HL-60 (cell line): ENCODE measurements around the gene PEX1.
A peak's percentile ranks its signal among the peaks of the same experiment; 100 is the strongest.

ENCODE experiments used
- DNase-seq, 2 experiments: peaks; one replicate each; pipeline ENCODE4 v3.0.0-alpha.2; 2010 to 2020; ENCODE audit warnings: low read depth in 1 of 2, low spot score in 1 of 2
- H3K27ac ChIP-seq: fragments of 250-450 bp; sonication (Bioruptor Pico); replicated peaks from 2 replicates; pipeline ENCODE4 v1.5.1; 2020; ENCODE audit warnings: mild to moderate bottlenecking, moderate library complexity
- H3K27me3 ChIP-seq: fragments of 250-450 bp; sonication (Bioruptor Pico); 2 replicates; pipeline ENCODE4 v1.5.1; 2021; ENCODE audit warnings: mild to moderate bottlenecking, moderate library complexity; ENCODE audit not compliant: insufficient read depth, poor library complexity, severe bottlenecking
- H3K4me3 ChIP-seq: replicated peaks from 2 replicates; pipeline ENCODE4 v1.5.1; 2011; ENCODE audit warnings: mild to moderate bottlenecking, control low read depth, low read length; ENCODE audit not compliant: insufficient read depth
- CTCF ChIP-seq: IDR thresholded peaks from one replicate; pipeline ENCODE4 v1.5.1; 2011; ENCODE audit warnings: low read length, control low read depth, inconsistent platforms; ENCODE audit not compliant: insufficient read depth
- GABPA ChIP-seq: IDR thresholded peaks from 2 replicates; pipeline ENCODE4 v1.6.1; 2012; ENCODE audit warnings: low read depth
- POLR2AphosphoS5 ChIP-seq: IDR thresholded peaks from 2 replicates; pipeline ENCODE4 v1.6.1; 2012; ENCODE audit warnings: low read depth
- REST ChIP-seq: IDR thresholded peaks from 2 replicates; pipeline ENCODE4 v1.6.1; 2012; ENCODE audit warnings: low read depth; ENCODE audit not compliant: insufficient replicate concordance
- SPI1 ChIP-seq: IDR thresholded peaks from 2 replicates; pipeline ENCODE4 v1.6.1; 2012; ENCODE audit warnings: low read depth, mild to moderate bottlenecking, borderline replicate concordance

PEX1 gene

DNA sequence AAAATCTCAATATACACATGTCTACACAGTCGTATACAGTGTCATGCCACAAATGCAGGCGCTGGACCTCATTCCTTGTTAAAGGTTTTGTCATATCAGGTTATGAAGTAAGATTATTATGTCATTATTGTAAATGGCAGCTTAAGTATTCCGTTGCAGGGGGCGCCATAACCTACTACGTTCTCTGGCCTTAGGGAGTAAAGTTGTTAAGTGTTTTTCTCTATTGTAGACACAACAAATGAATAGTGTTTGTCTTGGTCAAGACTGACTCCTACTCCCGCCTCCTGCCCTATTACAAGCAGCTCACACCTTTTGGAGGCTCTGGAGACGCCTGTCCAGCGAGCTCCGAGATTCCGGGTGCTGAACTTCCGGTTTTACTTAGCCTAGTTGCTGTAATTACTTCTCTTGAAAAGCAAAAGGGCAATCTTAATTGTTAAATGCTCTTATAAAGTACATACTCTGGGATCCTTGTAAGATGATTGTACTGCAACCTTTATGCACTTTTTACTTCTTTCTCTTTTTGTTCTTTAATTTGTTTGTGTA is 80.0 kb downstream of the PEX1 start:
- TF ChIP-seq GABPA (peak; percentile 46; the same call in 1 of the 2 replicates), REST (no peak), CTCF (peak; percentile 43)
- H3K27me3 ChIP-seq: no peaks in the 10 kb centered on the region
- H3K27ac ChIP-seq: peak overlapping the region; percentile 96
- DNase-seq: peak; percentile 47 to 68
- peak overlapping the region; percentile 83 for H3K4me3 ChIP-seq

- Histone ChIP-seq H3K4me3 (peak within 1 kb of the TSS; percentile 83), H3K27ac (peak within 1 kb of the TSS; percentile 96), H3K27me3 (no peaks in the 10 kb centered on the region)
- TF ChIP-seq CTCF: peak; percentile 87
- peak; percentile 88 for TF ChIP-seq GABPA
- TF ChIP-seq POLR2AphosphoS5: peak; percentile 62; the same call in 1 of the 2 replicates
- TF ChIP-seq SPI1: peak; percentile 78; the same call in 1 of the 2 replicates
- TF ChIP-seq REST: peak; percentile 39
- DNase-seq: peak; percentile 75 to 91
These were observed 80.7 kb downstream of the PEX1 start, which contains the start of gene GATAD1 for GRCh38 chr7:92447345-92448204. GATAD1 (plus strand) TSS chr7:92447482; CDS start chr7:92447730, 248 bp downstream.

GRCh38 chr7:92446869-92447344 is 81.4 kb downstream of the PEX1 start:
- no peak for TF ChIP-seq REST
- no peak for TF ChIP-seq CTCF
- no peak for TF ChIP-seq GABPA
- TF ChIP-seq SPI1: no peak
- TF ChIP-seq POLR2AphosphoS5: no peak
- Histone ChIP-seq H3K4me3 (peak overlapping the region; percentile 83), H3K27ac (peak overlapping the region; percentile 96), H3K27me3 (no peaks in the 10 kb centered on the region)
- DNase-seq: no peak
